ENCODE results near the gene NT5DC1.

GRCh38 chr6:116060572-116061283, 39.9 kb upstream of the NT5DC1 start, which contains the start of gene FRK:
- TF ChIP-seq CTCF (IDR thresholded peaks at IDR 0.05) (peak; percentile 34), CHD2 (IDR thresholded peaks at IDR 0.05; ENCODE audit: low read length, partially characterized antibody) (no peak), RAD21 (IDR thresholded peaks at IDR 0.05; ENCODE audit: low read length) (no peak), TAF1 (IDR thresholded peaks at IDR 0.05; ENCODE audit: borderline replicate concordance, low read depth, low read length) (no peak), USF2 (IDR thresholded peaks at IDR 0.05; ENCODE audit: borderline replicate concordance, low read depth, low read length) (no peak), EZH2phosphoT487 (IDR thresholded peaks at IDR 0.05; ENCODE audit: borderline replicate concordance, low read depth) (no peak), RXRA (IDR thresholded peaks at IDR 0.05; ENCODE audit: borderline replicate concordance, low read depth) (no peak), REST (IDR thresholded peaks at IDR 0.05; ENCODE audit: low read depth, low read length) (no peak)
